M059J (cell line): ENCODE measurements around the gene CSF1. TPM values are rescaled to one million over a fixed set of nuclear protein-coding genes. Genes with fewer than 3 reads are reported as not detected.

ENCODE experiments used
- DNase-seq: peaks from one replicate; pipeline ENCODE4 v3.0.0-alpha.2; 2012; ENCODE audit warnings: low read depth
- total RNA-seq: library from RNA; depleted of rRNA; stranded (reverse); fragments of >200 nt; shearing (Covaris generic); gene quantifications from 2 replicates; pipeline ENCODE4 v1.2.3, GENCODE V29; 2014

Gene CSF1
- total RNA-seq, 1 experiment from 2014 or later: 118 TPM

GRCh38 chr1:109882288-109883245 is 28.1 kb upstream of the CSF1 start:
- DNase-seq: no peak

GRCh38 chr1:109883248-109883955 is 27.2 kb upstream of the CSF1 start:
- DNase-seq: no peak

GRCh38 chr1:109884242-109884891 is 26.3 kb upstream of the CSF1 start:
- DNase-seq: no peak

GRCh38 chr1:109885589-109885988 is 25.1 kb upstream of the CSF1 start:
- no peak for DNase-seq

GRCh38 chr1:109886827-109887226 is 23.8 kb upstream of the CSF1 start:
- DNase-seq: no peak

- no peak for DNase-seq
These were observed 23.4 kb upstream of the CSF1 start for GRCh38 chr1:109887271-109887670.

- no peak for DNase-seq
These were observed 22.8 kb upstream of the CSF1 start for GRCh38 chr1:109887884-109888283.

GRCh38 chr1:109889094-109889493 is 21.6 kb upstream of the CSF1 start:
- no peak for DNase-seq

- no peak for DNase-seq
These were observed 20.3 kb upstream of the CSF1 start for GRCh38 chr1:109890115-109890953.

- no peak for DNase-seq
These were observed 18.7 kb upstream of the CSF1 start for GRCh38 chr1:109891930-109892329.

- peak; percentile 60 for DNase-seq
These were observed 17.9 kb upstream of the CSF1 start for GRCh38 chr1:109892561-109893368.

GRCh38 chr1:109893532-109894171 is 17.0 kb upstream of the CSF1 start:
- no peak for DNase-seq

- no peak for DNase-seq
These were observed 15.6 kb upstream of the CSF1 start for GRCh38 chr1:109894823-109895719.

GRCh38 chr1:109895720-109896504 is 14.7 kb upstream of the CSF1 start:
- peak; percentile 90 for DNase-seq

- no peak for DNase-seq
These were observed 14.0 kb upstream of the CSF1 start for GRCh38 chr1:109896681-109897080.

GRCh38 chr1:109897259-109897955 is 13.2 kb upstream of the CSF1 start:
- no peak for DNase-seq

GRCh38 chr1:109898842-109899241 is 11.8 kb upstream of the CSF1 start:
- no peak for DNase-seq

- no peak for DNase-seq
These were observed 9.5 kb upstream of the CSF1 start for GRCh38 chr1:109901141-109901523.
